ENCODE results near the gene MGLL. TPM values are rescaled to one million over a fixed set of nuclear protein-coding genes. Genes with fewer than 3 reads are reported as not detected.

The MGLL gene
- total RNA-seq, 2 experiments from 2014 or later: 0.28 to 0.38 TPM

DNA sequence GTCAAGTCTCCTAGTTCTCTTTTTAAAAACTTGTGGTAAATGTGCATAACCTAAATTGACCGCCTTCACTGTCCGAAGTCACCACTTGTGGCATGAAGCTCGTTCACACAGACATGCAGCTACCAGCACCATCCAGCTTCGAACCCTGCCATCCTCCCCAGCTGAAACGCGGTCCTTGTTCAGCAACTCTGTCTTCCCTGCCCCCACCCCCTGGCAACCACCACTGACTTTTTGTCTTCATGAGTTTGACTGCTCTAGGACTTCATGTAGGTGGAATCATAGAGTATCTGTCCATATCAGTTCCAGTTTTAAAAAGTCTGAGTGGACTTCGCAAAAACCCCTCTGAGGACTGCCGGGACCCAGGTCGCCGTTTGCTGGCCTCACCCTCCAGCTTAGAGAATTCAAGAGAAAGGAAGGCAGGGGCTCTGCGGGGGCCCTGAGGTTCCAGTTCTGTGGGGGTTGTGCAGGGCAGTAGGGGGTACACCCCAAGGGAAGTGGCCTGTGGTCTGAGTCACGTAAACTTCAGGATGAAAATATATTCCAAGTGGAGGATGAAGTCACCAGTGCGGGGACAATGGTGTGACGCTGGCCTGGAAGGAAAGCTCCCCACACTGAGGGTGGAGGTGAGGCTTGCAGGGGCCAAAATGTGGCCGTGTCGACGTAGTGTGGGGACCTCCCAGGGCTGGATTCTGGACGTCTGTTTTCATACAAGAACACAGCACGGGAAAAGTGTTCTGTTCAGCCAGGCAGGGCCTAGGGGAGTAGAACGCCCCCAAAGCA is 82.0 kb downstream of the MGLL start:
- TF ChIP-seq, protein P1, sequence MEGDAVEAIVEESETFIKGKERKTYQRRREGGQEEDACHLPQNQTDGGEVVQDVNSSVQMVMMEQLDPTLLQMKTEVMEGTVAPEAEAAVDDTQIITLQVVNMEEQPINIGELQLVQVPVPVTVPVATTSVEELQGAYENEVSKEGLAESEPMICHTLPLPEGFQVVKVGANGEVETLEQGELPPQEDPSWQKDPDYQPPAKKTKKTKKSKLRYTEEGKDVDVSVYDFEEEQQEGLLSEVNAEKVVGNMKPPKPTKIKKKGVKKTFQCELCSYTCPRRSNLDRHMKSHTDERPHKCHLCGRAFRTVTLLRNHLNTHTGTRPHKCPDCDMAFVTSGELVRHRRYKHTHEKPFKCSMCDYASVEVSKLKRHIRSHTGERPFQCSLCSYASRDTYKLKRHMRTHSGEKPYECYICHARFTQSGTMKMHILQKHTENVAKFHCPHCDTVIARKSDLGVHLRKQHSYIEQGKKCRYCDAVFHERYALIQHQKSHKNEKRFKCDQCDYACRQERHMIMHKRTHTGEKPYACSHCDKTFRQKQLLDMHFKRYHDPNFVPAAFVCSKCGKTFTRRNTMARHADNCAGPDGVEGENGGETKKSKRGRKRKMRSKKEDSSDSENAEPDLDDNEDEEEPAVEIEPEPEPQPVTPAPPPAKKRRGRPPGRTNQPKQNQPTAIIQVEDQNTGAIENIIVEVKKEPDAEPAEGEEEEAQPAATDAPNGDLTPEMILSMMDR (IDR thresholded peaks at IDR 0.05): no peak
- Histone ChIP-seq H3K4me1 (ENCODE audit: insufficient read depth, low read length) (peaks cover 6% of the 10 kb centered on the region), H3K9me3 (ENCODE audit: control insufficient read depth in 1 of 2, insufficient read depth in 1 of 2, low read length in 2 of 2) (no peaks in the 10 kb centered on the region), H3K4me3 (ENCODE audit: low read length) (no peak overlapping the region), H3K36me3 (ENCODE audit: insufficient read depth, low read length) (no peaks in the 10 kb centered on the region), H3K27ac (ENCODE audit: low read depth in 1 of 2, low read length in 2 of 2) (no peak overlapping the region), H3K27me3 (ENCODE audit: control insufficient read depth in 1 of 2, insufficient read depth in 2 of 2, low read length in 2 of 2) (no peaks in the 10 kb centered on the region)
- ChIA-PET POLR2A (no interaction called here), CTCF (no interaction called here)
- intact Hi-C loops (cut with DNase I, micrococcal nuclease): no loop called here
- Mint-ChIP-seq H3K4me3 (no peak overlapping the region), H3K27ac (no peak overlapping the region), H3K36me3 (ENCODE audit: low read depth) (no peaks in the 10 kb centered on the region), H3K4me1 (ENCODE audit: low read depth) (no peaks in the 10 kb centered on the region), H3K27me3 (peaks cover 6% of the 10 kb centered on the region), H3K9me3 (no peaks in the 10 kb centered on the region)
- no peak for ATAC-seq (ENCODE audit: poor library complexity)
- no peak for DNase-seq

DNA sequence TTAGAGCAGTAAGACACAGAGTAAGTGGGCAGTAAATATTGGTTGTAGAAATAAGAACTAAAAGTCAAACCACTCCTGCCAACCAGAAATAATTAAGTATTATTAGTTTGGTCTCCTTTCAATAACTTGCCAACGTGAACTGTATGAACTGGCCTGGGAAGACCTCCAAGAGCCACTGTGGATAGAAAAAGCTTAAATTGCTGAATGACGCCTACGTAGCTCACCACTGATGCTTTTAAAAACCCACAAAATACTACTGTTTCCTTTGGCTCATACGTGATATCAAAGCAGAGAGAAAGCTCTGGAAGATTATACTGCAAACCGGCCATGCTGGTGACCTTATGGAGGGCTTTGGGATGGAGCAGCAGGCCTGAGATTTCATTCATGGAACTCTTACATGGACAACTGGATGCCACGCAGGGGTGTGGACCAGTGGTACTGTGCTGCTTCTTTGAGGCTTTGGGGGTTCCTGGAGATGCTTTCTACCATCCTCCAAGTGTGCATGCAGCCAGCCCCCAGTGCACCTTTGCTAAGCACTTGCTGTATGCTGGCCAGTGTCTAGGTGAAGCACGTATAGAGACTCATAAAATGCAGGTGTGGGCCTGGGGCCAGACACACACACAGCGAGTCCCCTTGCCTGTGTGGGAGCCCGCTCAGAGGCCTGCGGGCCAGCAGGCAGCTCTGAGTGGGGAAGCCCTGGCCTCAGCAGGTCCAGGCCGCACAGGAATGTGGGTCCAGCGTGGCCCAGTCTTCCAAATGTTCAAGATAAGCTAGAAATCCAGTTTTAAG is 82.8 kb downstream of the MGLL start:
- DNase-seq: no peak
- Histone ChIP-seq H3K4me3 (ENCODE audit: low read length) (no peak overlapping the region), H3K4me1 (ENCODE audit: insufficient read depth, low read length) (peaks cover 9% of the 10 kb centered on the region), H3K27ac (ENCODE audit: low read depth in 1 of 2, low read length in 2 of 2) (no peak overlapping the region), H3K27me3 (ENCODE audit: control insufficient read depth in 1 of 2, insufficient read depth in 2 of 2, low read length in 2 of 2) (no peaks in the 10 kb centered on the region), H3K9me3 (ENCODE audit: control insufficient read depth in 1 of 2, insufficient read depth in 1 of 2, low read length in 2 of 2) (no peaks in the 10 kb centered on the region), H3K36me3 (ENCODE audit: insufficient read depth, low read length) (no peaks in the 10 kb centered on the region)
- intact Hi-C loops (cut with DNase I, micrococcal nuclease): no loop called here
- Mint-ChIP-seq H3K27ac (no peak overlapping the region), H3K4me3 (no peak overlapping the region), H3K4me1 (ENCODE audit: low read depth) (no peaks in the 10 kb centered on the region), H3K27me3 (peaks cover 12% of the 10 kb centered on the region), H3K36me3 (ENCODE audit: low read depth) (no peaks in the 10 kb centered on the region), H3K9me3 (no peaks in the 10 kb centered on the region)
- TF ChIP-seq, protein P1 (IDR thresholded peaks at IDR 0.05): no peak
- POLR2A ChIA-PET: no interaction called here
- CTCF ChIA-PET: no interaction called here
- no peak for ATAC-seq (ENCODE audit: poor library complexity)

DNA sequence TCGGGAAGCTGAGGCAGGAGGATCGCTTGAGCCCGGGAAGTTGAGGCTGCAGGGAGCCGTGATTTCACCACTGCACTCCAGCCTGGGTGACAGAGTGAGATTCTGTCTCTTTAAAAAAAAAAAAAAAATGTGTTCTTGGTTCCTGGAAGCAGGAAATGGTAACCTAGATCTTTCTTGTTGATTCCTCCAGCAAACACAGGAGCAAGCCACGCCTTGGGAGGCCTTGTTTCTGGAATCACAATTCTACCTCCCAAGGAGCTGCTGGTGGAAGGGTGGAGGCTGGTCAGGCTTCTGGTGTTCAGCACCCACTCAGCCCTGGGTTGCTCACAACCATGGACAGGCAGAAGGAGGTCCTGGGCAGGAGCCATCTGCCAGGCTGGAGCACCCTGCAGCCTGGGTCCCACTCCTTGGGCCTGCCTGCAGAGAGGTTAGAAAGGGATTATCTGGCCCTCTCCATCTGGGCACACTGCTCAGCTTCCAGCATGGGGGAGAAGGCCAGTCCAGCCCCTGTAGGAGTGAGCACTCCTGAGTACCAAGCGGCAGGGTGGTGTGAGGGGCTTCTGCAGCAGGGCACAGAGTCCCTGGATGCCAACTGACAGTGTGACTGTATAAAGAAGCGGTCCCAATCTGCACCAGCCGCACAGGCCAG is 84.0 kb downstream of the MGLL start:
- Histone ChIP-seq H3K4me1 (ENCODE audit: insufficient read depth, low read length) (peaks cover 10% of the 10 kb centered on the region), H3K4me3 (ENCODE audit: low read length) (no peak overlapping the region), H3K27me3 (ENCODE audit: control insufficient read depth in 1 of 2, insufficient read depth in 2 of 2, low read length in 2 of 2) (peaks cover 0 to 3% of the 10 kb centered on the region in 2 experiments), H3K9me3 (ENCODE audit: control insufficient read depth in 1 of 2, insufficient read depth in 1 of 2, low read length in 2 of 2) (no peaks in the 10 kb centered on the region), H3K36me3 (ENCODE audit: insufficient read depth, low read length) (no peaks in the 10 kb centered on the region), H3K27ac (ENCODE audit: low read depth in 1 of 2, low read length in 2 of 2) (no peak overlapping the region)
- DNase-seq: no peak
- TF ChIP-seq, protein P1 (IDR thresholded peaks at IDR 0.05): no peak
- POLR2A ChIA-PET: no interaction called here
- intact Hi-C loops (cut with DNase I, micrococcal nuclease): no loop called here
- Mint-ChIP-seq H3K4me1 (ENCODE audit: low read depth) (no peaks in the 10 kb centered on the region), H3K27me3 (peaks cover 8% of the 10 kb centered on the region), H3K9me3 (no peaks in the 10 kb centered on the region), H3K27ac (no peak overlapping the region), H3K36me3 (ENCODE audit: low read depth) (no peaks in the 10 kb centered on the region), H3K4me3 (no peak overlapping the region)
- no peak for ATAC-seq (ENCODE audit: poor library complexity)
- CTCF ChIA-PET: no interaction called here

All from CD4-positive, alpha-beta T cell (primary cell).